Measurements from ENCODE around the gene CST8.

DNA sequence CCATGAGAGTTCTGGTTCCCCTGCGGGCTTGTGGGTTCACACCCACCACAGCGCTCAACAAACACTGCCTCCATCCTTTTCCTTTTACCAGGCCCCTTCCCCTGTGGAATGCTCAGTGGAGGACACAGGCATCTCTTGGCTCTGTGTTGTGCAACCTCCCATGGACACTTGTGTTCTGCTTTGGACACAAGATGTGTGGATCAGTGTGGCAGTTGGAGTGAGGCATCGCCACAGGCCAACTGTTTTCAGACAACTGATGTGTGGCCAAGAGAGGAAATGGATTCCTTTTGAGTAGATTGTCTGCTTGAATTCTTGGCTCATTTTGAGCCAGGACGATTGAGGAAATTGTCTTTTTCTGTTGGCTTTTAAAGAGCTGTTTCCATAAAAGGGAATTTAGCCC is 26.8 kb downstream of the CST8 start:
- TF ChIP-seq, protein P1, sequence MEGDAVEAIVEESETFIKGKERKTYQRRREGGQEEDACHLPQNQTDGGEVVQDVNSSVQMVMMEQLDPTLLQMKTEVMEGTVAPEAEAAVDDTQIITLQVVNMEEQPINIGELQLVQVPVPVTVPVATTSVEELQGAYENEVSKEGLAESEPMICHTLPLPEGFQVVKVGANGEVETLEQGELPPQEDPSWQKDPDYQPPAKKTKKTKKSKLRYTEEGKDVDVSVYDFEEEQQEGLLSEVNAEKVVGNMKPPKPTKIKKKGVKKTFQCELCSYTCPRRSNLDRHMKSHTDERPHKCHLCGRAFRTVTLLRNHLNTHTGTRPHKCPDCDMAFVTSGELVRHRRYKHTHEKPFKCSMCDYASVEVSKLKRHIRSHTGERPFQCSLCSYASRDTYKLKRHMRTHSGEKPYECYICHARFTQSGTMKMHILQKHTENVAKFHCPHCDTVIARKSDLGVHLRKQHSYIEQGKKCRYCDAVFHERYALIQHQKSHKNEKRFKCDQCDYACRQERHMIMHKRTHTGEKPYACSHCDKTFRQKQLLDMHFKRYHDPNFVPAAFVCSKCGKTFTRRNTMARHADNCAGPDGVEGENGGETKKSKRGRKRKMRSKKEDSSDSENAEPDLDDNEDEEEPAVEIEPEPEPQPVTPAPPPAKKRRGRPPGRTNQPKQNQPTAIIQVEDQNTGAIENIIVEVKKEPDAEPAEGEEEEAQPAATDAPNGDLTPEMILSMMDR (conservative IDR thresholded peaks at IDR 0.05; ENCODE audit: low read length) = no peak
- no peak for TF ChIP-seq EZH2phosphoT487 (IDR thresholded peaks at IDR 0.05; ENCODE audit: borderline replicate concordance, low read depth, low read length)
